NB4 (cell line): ENCODE measurements around the gene MTR.

Source experiments
- CTCF ChIP-seq: IDR thresholded peaks from one replicate; pipeline ENCODE4 v1.5.1; 2012; ENCODE audit warnings: low read depth, low read length
- MYC ChIP-seq: IDR thresholded peaks from 2 replicates; pipeline ENCODE4 v1.6.1; 2011; ENCODE audit warnings: low read depth, low read length
- POLR2A ChIP-seq: IDR thresholded peaks from 2 replicates; pipeline ENCODE4 v1.6.1; 2011; ENCODE audit warnings: mild to moderate bottlenecking; ENCODE audit not compliant: insufficient read length; ENCODE audit errors: extremely low read depth

DNA sequence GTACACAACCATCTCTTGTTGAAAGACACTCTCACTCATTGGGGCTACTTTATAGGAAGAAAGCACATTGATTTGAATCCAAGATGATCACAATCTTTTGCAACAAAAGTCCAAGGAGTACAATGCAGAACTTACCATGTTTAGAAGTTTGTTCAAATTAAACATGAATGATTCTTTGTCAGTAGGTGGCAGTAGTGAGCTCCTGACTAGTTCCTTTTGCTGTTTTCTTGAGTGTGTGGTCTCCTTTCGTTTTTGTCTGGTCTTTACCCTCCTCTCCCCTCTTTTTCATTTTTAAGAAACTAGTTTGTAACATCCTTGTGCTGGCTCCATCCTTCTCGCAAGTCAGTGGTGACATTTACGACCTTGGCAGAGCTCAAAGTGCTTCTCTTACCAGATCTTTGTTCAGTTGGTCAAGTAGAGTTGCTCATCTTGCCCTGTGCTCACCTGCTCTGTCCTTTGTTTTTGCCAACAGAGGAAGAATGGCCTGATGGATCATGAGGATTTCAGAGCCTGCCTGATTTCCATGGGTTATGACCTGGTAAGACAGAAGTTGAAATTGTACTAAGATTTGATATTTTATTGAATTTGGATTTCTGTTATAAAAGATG lies 35.7 kb upstream of the MTR start:
- peak; percentile 21; the same call in 1 of the 2 replicates for TF ChIP-seq MYC
- peak; percentile 49 for TF ChIP-seq CTCF
- no peak for TF ChIP-seq POLR2A
